SK-N-SH treated with all-trans-retinoic acid at 6 μM for 48 hours (cell line): ENCODE data around the gene FYCO1.

Source experiments
- ATAC-seq: fragments of 200-7000 bp; cut with Tn5 transposase; 3 replicates; pipeline ENCODE4 v1.9.1; 2020; ENCODE audit warnings: mild to moderate bottlenecking, moderate library complexity
- ARNTL ChIP-seq: fragments of 450-650 bp; formaldehyde crosslinking; IDR thresholded peaks from 2 replicates; pipeline ENCODE4 v1.5.0; 2020; ENCODE audit warnings: low read depth, mild to moderate bottlenecking, moderate library complexity, borderline replicate concordance
- BACH2 ChIP-seq: fragments of 250-450 bp; sonication (Bioruptor Pico); IDR thresholded peaks from 2 replicates; pipeline ENCODE4 v1.9.0; 2021; ENCODE audit warnings: mild to moderate bottlenecking, borderline replicate concordance
- CSDC2 ChIP-seq: fragments of 250-450 bp; sonication (Bioruptor Pico); IDR thresholded peaks from 2 replicates; pipeline ENCODE4 v1.5.0; 2020; ENCODE audit warnings: mild to moderate bottlenecking, moderate library complexity
- ESRRG ChIP-seq: fragments of 250-450 bp; sonication (Bioruptor Pico); IDR thresholded peaks from 2 replicates; pipeline ENCODE4 v1.6.1; 2021; ENCODE audit warnings: mild to moderate bottlenecking
- GLIS3 ChIP-seq: fragments of 250-450 bp; sonication (Bioruptor Pico); IDR thresholded peaks from 2 replicates; pipeline ENCODE4 v1.5.0; 2020; ENCODE audit warnings: mild to moderate bottlenecking, moderate library complexity
- ISL1 ChIP-seq: fragments of 250-450 bp; sonication (Bioruptor Pico); IDR thresholded peaks from 2 replicates; pipeline ENCODE4 v2.1.2; 2022; ENCODE audit warnings: mild to moderate bottlenecking, moderate library complexity
- OSR1 ChIP-seq: fragments of 250-450 bp; sonication (Bioruptor Pico); IDR thresholded peaks from 2 replicates; pipeline ENCODE4 v1.8.0; 2022; ENCODE audit warnings: moderate library complexity, mild to moderate bottlenecking, inconsistent platforms
- PPARA ChIP-seq: fragments of 250-450 bp; sonication (Bioruptor Pico); IDR thresholded peaks from 2 replicates; pipeline ENCODE4 v1.5.0; 2020; ENCODE audit warnings: mild to moderate bottlenecking, borderline replicate concordance
- RARB ChIP-seq: fragments of 250-450 bp; sonication (Bioruptor Pico); IDR thresholded peaks from 2 replicates; pipeline ENCODE4 v1.8.0; 2021; ENCODE audit warnings: mild to moderate bottlenecking, moderate library complexity
- SNAI2 ChIP-seq: fragments of 250-450 bp; sonication (Bioruptor Pico); IDR thresholded peaks from 2 replicates; pipeline ENCODE4 v1.5.0; 2020; ENCODE audit warnings: mild to moderate bottlenecking, moderate library complexity
- TCF4 ChIP-seq: fragments of 250-450 bp; sonication (Bioruptor Pico); IDR thresholded peaks from 2 replicates; pipeline ENCODE4 v1.8.0; 2021; ENCODE audit warnings: mild to moderate bottlenecking, moderate library complexity, borderline replicate concordance
- TOX ChIP-seq: fragments of 250-450 bp; sonication (Bioruptor Pico); IDR thresholded peaks from 2 replicates; pipeline ENCODE4 v1.8.0; 2021; ENCODE audit warnings: mild to moderate bottlenecking, moderate library complexity, borderline replicate concordance
- ZC3H10 ChIP-seq: fragments of 250-450 bp; sonication (Bioruptor Pico); IDR thresholded peaks from 2 replicates; pipeline ENCODE4 v1.5.1; 2021; ENCODE audit warnings: mild to moderate bottlenecking, moderate library complexity
- ZFP30 ChIP-seq: fragments of 450-650 bp; formaldehyde crosslinking; IDR thresholded peaks from 2 replicates; pipeline ENCODE4 v1.5.0; 2022; ENCODE audit warnings: mild to moderate bottlenecking, moderate library complexity
- ZNF565 ChIP-seq: fragments of 450-650 bp; formaldehyde crosslinking; conservative IDR thresholded peaks from 2 replicates; pipeline ENCODE4 v1.5.0; 2020; ENCODE audit warnings: low read depth, mild to moderate bottlenecking, moderate library complexity
- ZNF70 ChIP-seq: fragments of 450-650 bp; formaldehyde crosslinking; IDR thresholded peaks from 2 replicates; pipeline ENCODE4 v1.5.0; 2020; ENCODE audit warnings: mild to moderate bottlenecking, moderate library complexity
- ZNF8 ChIP-seq: fragments of 450-650 bp; formaldehyde crosslinking; IDR thresholded peaks from 2 replicates; pipeline ENCODE4 v1.5.0; 2020; ENCODE audit warnings: mild to moderate bottlenecking, moderate library complexity
- TF ChIP-seq, protein P1 (sequence below): fragments of 250-450 bp; sonication (Bioruptor Pico); IDR thresholded peaks from 2 replicates; pipeline ENCODE4 v1.5.1; 2021; ENCODE audit warnings: mild to moderate bottlenecking, moderate library complexity
- TF ChIP-seq, protein P2 (sequence below): fragments of 250-450 bp; sonication (Bioruptor Pico); IDR thresholded peaks from 2 replicates; pipeline ENCODE4 v1.5.0; 2020; ENCODE audit warnings: mild to moderate bottlenecking, moderate library complexity
- TF ChIP-seq, protein P3 (sequence below): fragments of 250-450 bp; sonication (Bioruptor Pico); IDR thresholded peaks from 2 replicates; pipeline ENCODE4 v1.8.0; 2020; ENCODE audit warnings: mild to moderate bottlenecking, moderate library complexity, borderline replicate concordance
- TF ChIP-seq, protein P4 (sequence below): fragments of 250-450 bp; sonication (Bioruptor Pico); IDR thresholded peaks from 2 replicates; pipeline ENCODE4 v1.8.0; 2021; ENCODE audit warnings: low read depth, mild to moderate bottlenecking, moderate library complexity, borderline replicate concordance
- TF ChIP-seq, protein P5 (sequence below): fragments of 250-450 bp; sonication (Bioruptor Pico); IDR thresholded peaks from 2 replicates; pipeline ENCODE4 v1.5.1; 2020; ENCODE audit warnings: low read depth, mild to moderate bottlenecking, moderate library complexity

The FYCO1 gene

DNA sequence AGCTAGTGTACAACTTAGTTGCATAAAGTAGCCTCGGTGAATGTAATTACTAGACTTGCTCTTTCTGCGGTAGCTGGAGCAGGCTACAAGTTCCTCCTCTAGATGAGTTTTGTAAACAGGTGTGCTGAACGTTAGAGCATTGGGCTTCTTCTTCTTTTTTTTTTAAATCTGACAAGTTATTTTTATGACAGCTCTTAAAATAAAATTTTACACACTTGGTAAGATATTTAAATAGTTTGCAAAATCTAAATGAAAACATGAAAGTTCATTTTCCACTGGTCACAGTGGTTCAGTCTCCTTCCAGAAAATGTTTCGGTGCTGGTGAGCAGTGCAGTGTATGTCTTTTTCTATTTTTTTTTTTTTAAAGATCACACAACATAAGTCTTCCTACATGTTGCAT lies 106.3 kb downstream of the FYCO1 start:
- no peak for TF ChIP-seq ZC3H10 (CRISPR knock-in tag)
- TF ChIP-seq SNAI2 (CRISPR knock-in tag), result no peak
- TF ChIP-seq TCF4 (CRISPR knock-in tag), result no peak
- no peak for ATAC-seq

DNA sequence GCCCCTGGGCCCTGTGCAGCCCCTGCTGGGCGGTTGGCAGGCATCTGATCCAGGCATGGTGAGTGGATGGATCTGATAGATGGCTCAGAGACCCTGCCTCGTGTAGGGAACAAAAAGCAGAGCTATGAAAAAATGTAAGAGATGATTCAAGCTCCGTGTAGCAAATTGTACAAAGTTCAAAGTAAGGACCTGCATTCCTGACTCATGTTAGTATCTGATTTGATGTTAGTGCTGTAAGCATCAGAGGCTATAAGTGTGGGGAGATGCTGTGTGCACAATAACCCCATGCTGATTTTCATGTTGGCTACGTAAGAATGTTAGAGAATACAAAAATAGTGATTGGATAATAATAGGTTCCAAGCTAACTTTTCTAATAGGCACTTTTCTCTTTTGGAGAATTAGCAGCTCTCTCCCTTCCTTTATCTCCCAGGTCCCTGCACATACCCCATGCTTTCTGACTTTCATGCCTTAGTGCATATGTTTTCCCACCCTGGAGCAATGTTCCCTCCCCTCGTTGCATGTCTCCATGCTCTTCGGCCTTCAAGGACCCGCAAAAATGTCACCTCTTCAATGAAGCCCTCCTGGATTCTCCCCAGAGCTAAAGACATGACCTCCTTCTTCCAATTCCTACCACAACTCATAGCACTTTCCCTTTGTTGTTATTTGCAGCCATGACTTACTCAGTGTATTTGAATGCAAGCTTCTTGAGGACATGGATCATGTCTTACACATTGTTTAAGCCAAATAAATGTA lies 107.7 kb downstream of the FYCO1 start:
- TF ChIP-seq GLIS3 (CRISPR knock-in tag) (no peak), TOX (CRISPR knock-in tag) (no peak), SNAI2 (CRISPR knock-in tag) (no peak), ARNTL (CRISPR knock-in tag) (no peak), ISL1 (no peak), PPARA (CRISPR knock-in tag) (no peak), ZC3H10 (CRISPR knock-in tag) (no peak), ZNF8 (no peak), ZNF70 (no peak), RARB (CRISPR knock-in tag) (no peak)
- TF ChIP-seq, protein P1, sequence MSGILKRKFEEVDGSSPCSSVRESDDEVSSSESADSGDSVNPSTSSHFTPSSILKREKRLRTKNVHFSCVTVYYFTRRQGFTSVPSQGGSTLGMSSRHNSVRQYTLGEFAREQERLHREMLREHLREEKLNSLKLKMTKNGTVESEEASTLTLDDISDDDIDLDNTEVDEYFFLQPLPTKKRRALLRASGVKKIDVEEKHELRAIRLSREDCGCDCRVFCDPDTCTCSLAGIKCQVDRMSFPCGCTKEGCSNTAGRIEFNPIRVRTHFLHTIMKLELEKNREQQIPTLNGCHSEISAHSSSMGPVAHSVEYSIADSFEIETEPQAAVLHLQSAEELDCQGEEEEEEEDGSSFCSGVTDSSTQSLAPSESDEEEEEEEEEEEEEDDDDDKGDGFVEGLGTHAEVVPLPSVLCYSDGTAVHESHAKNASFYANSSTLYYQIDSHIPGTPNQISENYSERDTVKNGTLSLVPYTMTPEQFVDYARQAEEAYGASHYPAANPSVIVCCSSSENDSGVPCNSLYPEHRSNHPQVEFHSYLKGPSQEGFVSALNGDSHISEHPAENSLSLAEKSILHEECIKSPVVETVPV, result no peak
- TF ChIP-seq, protein P2, sequence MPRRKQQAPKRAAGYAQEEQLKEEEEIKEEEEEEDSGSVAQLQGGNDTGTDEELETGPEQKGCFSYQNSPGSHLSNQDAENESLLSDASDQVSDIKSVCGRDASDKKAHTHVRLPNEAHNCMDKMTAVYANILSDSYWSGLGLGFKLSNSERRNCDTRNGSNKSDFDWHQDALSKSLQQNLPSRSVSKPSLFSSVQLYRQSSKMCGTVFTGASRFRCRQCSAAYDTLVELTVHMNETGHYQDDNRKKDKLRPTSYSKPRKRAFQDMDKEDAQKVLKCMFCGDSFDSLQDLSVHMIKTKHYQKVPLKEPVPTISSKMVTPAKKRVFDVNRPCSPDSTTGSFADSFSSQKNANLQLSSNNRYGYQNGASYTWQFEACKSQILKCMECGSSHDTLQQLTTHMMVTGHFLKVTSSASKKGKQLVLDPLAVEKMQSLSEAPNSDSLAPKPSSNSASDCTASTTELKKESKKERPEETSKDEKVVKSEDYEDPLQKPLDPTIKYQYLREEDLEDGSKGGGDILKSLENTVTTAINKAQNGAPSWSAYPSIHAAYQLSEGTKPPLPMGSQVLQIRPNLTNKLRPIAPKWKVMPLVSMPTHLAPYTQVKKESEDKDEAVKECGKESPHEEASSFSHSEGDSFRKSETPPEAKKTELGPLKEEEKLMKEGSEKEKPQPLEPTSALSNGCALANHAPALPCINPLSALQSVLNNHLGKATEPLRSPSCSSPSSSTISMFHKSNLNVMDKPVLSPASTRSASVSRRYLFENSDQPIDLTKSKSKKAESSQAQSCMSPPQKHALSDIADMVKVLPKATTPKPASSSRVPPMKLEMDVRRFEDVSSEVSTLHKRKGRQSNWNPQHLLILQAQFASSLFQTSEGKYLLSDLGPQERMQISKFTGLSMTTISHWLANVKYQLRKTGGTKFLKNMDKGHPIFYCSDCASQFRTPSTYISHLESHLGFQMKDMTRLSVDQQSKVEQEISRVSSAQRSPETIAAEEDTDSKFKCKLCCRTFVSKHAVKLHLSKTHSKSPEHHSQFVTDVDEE, result no peak
- TF ChIP-seq, protein P3, sequence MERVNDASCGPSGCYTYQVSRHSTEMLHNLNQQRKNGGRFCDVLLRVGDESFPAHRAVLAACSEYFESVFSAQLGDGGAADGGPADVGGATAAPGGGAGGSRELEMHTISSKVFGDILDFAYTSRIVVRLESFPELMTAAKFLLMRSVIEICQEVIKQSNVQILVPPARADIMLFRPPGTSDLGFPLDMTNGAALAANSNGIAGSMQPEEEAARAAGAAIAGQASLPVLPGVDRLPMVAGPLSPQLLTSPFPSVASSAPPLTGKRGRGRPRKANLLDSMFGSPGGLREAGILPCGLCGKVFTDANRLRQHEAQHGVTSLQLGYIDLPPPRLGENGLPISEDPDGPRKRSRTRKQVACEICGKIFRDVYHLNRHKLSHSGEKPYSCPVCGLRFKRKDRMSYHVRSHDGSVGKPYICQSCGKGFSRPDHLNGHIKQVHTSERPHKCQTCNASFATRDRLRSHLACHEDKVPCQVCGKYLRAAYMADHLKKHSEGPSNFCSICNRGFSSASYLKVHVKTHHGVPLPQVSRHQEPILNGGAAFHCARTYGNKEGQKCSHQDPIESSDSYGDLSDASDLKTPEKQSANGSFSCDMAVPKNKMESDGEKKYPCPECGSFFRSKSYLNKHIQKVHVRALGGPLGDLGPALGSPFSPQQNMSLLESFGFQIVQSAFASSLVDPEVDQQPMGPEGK (CRISPR knock-in tag), result no peak
- no peak for ATAC-seq

DNA sequence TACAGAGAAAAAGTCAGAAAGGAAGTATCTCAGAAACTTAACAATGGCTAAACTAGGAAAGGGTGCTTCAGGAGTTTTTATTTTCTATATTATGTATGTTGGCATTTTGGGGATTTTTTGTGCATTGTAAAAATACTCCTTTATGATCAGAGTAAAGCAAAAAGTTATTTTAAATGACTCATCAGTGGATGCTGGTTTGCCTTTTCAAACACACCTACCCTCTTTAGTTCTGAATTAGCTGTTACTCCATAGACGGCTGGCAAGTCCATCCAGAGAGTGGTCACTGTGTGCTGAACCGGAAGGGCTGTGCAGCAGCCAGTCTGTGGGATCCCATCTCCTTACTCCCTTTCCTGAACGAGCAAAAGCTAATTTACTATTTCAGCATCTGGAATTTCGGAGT lies 108.3 kb downstream of the FYCO1 start:
- ATAC-seq, result no peak
- no peak for TF ChIP-seq ESRRG (CRISPR knock-in tag)
- TF ChIP-seq TCF4 (CRISPR knock-in tag), result no peak
- TF ChIP-seq ZNF565, result no peak
- TF ChIP-seq, protein P3 (CRISPR knock-in tag), result no peak
- no peak for TF ChIP-seq ISL1
- TF ChIP-seq ARNTL (CRISPR knock-in tag), result no peak
- TF ChIP-seq, protein P1, result no peak
- TF ChIP-seq, protein P4, sequence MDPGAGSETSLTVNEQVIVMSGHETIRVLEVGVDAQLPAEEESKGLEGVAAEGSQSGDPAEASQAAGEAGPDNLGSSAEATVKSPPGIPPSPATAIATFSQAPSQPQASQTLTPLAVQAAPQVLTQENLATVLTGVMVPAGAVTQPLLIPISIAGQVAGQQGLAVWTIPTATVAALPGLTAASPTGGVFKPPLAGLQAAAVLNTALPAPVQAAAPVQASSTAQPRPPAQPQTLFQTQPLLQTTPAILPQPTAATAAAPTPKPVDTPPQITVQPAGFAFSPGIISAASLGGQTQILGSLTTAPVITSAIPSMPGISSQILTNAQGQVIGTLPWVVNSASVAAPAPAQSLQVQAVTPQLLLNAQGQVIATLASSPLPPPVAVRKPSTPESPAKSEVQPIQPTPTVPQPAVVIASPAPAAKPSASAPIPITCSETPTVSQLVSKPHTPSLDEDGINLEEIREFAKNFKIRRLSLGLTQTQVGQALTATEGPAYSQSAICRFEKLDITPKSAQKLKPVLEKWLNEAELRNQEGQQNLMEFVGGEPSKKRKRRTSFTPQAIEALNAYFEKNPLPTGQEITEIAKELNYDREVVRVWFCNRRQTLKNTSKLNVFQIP, result no peak
- TF ChIP-seq ZNF8, result no peak
- no peak for TF ChIP-seq GLIS3 (CRISPR knock-in tag)
- no peak for TF ChIP-seq CSDC2 (CRISPR knock-in tag)
- TF ChIP-seq PPARA (CRISPR knock-in tag), result no peak
- no peak for TF ChIP-seq BACH2
- TF ChIP-seq RARB (CRISPR knock-in tag), result no peak
- TF ChIP-seq ZFP30 (CRISPR knock-in tag), result no peak
- no peak for TF ChIP-seq SNAI2 (CRISPR knock-in tag)
- TF ChIP-seq, protein P5, sequence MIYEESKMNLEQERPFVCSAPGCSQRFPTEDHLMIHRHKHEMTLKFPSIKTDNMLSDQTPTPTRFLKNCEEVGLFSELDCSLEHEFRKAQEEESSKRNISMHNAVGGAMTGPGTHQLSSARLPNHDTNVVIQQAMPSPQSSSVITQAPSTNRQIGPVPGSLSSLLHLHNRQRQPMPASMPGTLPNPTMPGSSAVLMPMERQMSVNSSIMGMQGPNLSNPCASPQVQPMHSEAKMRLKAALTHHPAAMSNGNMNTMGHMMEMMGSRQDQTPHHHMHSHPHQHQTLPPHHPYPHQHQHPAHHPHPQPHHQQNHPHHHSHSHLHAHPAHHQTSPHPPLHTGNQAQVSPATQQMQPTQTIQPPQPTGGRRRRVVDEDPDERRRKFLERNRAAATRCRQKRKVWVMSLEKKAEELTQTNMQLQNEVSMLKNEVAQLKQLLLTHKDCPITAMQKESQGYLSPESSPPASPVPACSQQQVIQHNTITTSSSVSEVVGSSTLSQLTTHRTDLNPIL (CRISPR knock-in tag), result no peak
- TF ChIP-seq ZNF70, result no peak
- no peak for TF ChIP-seq OSR1 (CRISPR knock-in tag)
- no peak for TF ChIP-seq TOX (CRISPR knock-in tag)
- TF ChIP-seq, all 23 proteins: peak for 0
